K562 (cell line): ENCODE measurements around the gene MBNL1.

Source experiments
- CHD2 ChIP-seq: IDR thresholded peaks from 2 replicates; pipeline ENCODE4 v1.6.1; 2011; ENCODE audit warnings: low read depth, low read length
- ESRRA ChIP-seq: fragments of 450-650 bp; IDR thresholded peaks from 2 replicates; pipeline ENCODE4 v1.6.1; 2014; ENCODE audit warnings: low read depth, mild to moderate bottlenecking, moderate library complexity, borderline replicate concordance
- HDAC6 ChIP-seq: IDR thresholded peaks from 2 replicates; pipeline ENCODE4 v1.6.1; 2012; ENCODE audit warnings: low read depth, mild to moderate bottlenecking, control low read depth, inconsistent platforms, low read length, moderate library complexity
- MXD1 ChIP-seq: fragments of 250-450 bp; sonication (Bioruptor Pico); IDR thresholded peaks from 2 replicates; pipeline ENCODE4 v1.8.0; 2021; ENCODE audit warnings: borderline replicate concordance, mild to moderate bottlenecking, moderate library complexity; ENCODE audit not compliant: poor library complexity, severe bottlenecking
- POLR2A ChIP-seq: fragments of 450-650 bp; conservative IDR thresholded peaks from 2 replicates; pipeline ENCODE4 v1.6.1; 2016
- RBBP5 ChIP-seq: fragments of 200-600 bp; sonication (generic); IDR thresholded peaks from 2 replicates; pipeline ENCODE4 v1.6.1; 2012; ENCODE audit warnings: borderline replicate concordance, mild to moderate bottlenecking, low read length, control low read depth, inconsistent platforms; ENCODE audit not compliant: insufficient read depth, poor library complexity, severe bottlenecking
- RFX5 ChIP-seq: IDR thresholded peaks from 2 replicates; pipeline ENCODE4 v1.6.1; 2011; ENCODE audit warnings: low read depth, mild to moderate bottlenecking, improper control_type of control experiment, low read length
- WHSC1 ChIP-seq: IDR thresholded peaks from one replicate; pipeline ENCODE4 v1.6.1; 2012; ENCODE audit warnings: low read length, control low read depth, inconsistent platforms
- ZNF23 ChIP-seq: fragments of 250-450 bp; sonication (Bioruptor Pico); IDR thresholded peaks from 2 replicates; pipeline ENCODE4 v1.4.0; 2020; ENCODE audit warnings: mild to moderate bottlenecking
- ZNF274 ChIP-seq: IDR thresholded peaks from 2 replicates; pipeline ENCODE4 v1.6.1; 2011; ENCODE audit warnings: low read depth, mild to moderate bottlenecking, low read length, moderate library complexity, borderline replicate concordance
- ZNF408 ChIP-seq: fragments of 250-450 bp; sonication (Bioruptor Pico); IDR thresholded peaks from 2 replicates; pipeline ENCODE4 v1.4.0; 2020; ENCODE audit warnings: low read depth, mild to moderate bottlenecking, moderate library complexity
- TF ChIP-seq, protein P1 (sequence below), 3 experiments: IDR thresholded peaks in 2 of 3; conservative IDR thresholded peaks in 1 of 3; 2 replicates each; pipeline ENCODE4 v1.5.1; 2011 to 2012; ENCODE audit warnings: low read length in 3 of 3, mild to moderate bottlenecking in 3 of 3, control low read depth in 2 of 3, improper control_type of control experiment in 1 of 3, inconsistent platforms in 1 of 3, low read depth in 1 of 3, mixed read lengths in 1 of 3, moderate library complexity in 1 of 3; ENCODE audit not compliant: insufficient read depth in 2 of 3
- TF ChIP-seq, protein P2 (sequence below): sonication (generic); formaldehyde crosslinking; IDR thresholded peaks from 2 replicates; pipeline ENCODE4 v1.4.0; 2020; ENCODE audit warnings: mild to moderate bottlenecking, missing genetic modification reagents

DNA sequence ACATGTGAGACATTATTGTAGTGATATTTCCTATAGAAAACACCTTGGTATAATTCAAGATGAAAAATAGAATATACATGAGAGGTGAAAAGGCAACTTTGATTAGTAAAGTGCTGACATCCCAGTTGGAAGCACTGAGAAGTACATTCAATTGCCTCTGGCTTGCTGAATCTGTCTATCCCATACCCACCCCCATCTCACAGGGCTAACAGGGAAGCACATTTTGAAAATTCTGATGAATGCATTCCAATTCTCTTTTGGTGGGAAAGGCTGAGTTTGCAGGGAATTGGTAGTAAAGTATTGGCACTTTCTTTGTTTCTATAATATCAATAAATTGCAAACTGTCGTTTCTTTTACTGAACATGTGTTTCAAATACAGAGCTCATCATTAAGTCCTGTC, 122.9 kb downstream of the MBNL1 start:
- no peak for TF ChIP-seq CHD2
- no peak for TF ChIP-seq WHSC1
- no peak for TF ChIP-seq RFX5
- TF ChIP-seq, protein P1, sequence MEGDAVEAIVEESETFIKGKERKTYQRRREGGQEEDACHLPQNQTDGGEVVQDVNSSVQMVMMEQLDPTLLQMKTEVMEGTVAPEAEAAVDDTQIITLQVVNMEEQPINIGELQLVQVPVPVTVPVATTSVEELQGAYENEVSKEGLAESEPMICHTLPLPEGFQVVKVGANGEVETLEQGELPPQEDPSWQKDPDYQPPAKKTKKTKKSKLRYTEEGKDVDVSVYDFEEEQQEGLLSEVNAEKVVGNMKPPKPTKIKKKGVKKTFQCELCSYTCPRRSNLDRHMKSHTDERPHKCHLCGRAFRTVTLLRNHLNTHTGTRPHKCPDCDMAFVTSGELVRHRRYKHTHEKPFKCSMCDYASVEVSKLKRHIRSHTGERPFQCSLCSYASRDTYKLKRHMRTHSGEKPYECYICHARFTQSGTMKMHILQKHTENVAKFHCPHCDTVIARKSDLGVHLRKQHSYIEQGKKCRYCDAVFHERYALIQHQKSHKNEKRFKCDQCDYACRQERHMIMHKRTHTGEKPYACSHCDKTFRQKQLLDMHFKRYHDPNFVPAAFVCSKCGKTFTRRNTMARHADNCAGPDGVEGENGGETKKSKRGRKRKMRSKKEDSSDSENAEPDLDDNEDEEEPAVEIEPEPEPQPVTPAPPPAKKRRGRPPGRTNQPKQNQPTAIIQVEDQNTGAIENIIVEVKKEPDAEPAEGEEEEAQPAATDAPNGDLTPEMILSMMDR (IDR thresholded peaks at IDR 0.05 in 2 of 3, conservative IDR thresholded peaks at IDR 0.05 in 1 of 3; ENCODE audit: insufficient read depth in 2 of 3, low read depth in 1 of 3, low read length in 3 of 3) = no peak
- TF ChIP-seq HDAC6 = no peak
- TF ChIP-seq ZNF274 = no peak
- TF ChIP-seq ZNF408 = no peak
- TF ChIP-seq POLR2A = no peak
- no peak for TF ChIP-seq RBBP5
- TF ChIP-seq ESRRA = no peak
- TF ChIP-seq, protein P2, sequence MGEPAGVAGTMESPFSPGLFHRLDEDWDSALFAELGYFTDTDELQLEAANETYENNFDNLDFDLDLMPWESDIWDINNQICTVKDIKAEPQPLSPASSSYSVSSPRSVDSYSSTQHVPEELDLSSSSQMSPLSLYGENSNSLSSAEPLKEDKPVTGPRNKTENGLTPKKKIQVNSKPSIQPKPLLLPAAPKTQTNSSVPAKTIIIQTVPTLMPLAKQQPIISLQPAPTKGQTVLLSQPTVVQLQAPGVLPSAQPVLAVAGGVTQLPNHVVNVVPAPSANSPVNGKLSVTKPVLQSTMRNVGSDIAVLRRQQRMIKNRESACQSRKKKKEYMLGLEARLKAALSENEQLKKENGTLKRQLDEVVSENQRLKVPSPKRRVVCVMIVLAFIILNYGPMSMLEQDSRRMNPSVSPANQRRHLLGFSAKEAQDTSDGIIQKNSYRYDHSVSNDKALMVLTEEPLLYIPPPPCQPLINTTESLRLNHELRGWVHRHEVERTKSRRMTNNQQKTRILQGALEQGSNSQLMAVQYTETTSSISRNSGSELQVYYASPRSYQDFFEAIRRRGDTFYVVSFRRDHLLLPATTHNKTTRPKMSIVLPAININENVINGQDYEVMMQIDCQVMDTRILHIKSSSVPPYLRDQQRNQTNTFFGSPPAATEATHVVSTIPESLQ (CRISPR knock-in tag) = no peak
- TF ChIP-seq ZNF23 (CRISPR knock-in tag) = no peak
- no peak for TF ChIP-seq MXD1 (CRISPR knock-in tag)
